ENCODE data around the gene MOB2.

DNA sequence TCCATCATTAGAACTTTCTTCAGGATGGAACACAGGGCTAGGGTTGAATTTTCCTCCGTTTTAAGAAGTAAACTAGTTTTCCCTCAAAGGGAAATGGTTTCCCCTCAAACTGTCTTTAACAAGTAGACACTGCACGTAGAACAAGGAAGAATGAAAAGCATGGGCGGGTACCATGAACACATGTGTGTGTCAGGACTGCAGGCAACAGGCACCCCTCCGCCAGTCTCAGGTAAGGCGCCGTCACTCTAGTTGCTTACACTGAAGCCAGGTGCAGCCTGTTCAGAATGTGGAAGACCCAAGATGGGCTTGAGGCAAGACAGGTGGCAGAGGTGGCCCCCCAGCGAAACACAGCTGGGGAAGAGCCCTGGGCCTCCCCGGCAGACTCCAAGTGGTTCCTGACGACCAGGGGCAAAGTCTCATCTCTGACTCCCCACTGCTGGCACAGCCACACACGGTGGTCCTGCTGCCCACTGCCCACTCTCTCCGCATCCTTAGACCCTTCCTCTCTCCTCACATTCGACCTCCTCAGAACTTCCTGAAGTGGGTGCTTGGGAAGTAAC is 25.4 kb upstream of the MOB2 start:
- TF ChIP-seq, protein P1, sequence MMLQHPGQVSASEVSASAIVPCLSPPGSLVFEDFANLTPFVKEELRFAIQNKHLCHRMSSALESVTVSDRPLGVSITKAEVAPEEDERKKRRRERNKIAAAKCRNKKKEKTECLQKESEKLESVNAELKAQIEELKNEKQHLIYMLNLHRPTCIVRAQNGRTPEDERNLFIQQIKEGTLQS (IDR thresholded peaks at IDR 0.05): no peak
- TF ChIP-seq, protein P2, sequence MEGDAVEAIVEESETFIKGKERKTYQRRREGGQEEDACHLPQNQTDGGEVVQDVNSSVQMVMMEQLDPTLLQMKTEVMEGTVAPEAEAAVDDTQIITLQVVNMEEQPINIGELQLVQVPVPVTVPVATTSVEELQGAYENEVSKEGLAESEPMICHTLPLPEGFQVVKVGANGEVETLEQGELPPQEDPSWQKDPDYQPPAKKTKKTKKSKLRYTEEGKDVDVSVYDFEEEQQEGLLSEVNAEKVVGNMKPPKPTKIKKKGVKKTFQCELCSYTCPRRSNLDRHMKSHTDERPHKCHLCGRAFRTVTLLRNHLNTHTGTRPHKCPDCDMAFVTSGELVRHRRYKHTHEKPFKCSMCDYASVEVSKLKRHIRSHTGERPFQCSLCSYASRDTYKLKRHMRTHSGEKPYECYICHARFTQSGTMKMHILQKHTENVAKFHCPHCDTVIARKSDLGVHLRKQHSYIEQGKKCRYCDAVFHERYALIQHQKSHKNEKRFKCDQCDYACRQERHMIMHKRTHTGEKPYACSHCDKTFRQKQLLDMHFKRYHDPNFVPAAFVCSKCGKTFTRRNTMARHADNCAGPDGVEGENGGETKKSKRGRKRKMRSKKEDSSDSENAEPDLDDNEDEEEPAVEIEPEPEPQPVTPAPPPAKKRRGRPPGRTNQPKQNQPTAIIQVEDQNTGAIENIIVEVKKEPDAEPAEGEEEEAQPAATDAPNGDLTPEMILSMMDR (IDR thresholded peaks at IDR 0.05; ENCODE audit: low read depth, low read length, missing input control): no peak
- no peak for TF ChIP-seq MAX (IDR thresholded peaks at IDR 0.05)
- no peak for TF ChIP-seq YY1 (IDR thresholded peaks at IDR 0.05)
- TF ChIP-seq, protein P3, sequence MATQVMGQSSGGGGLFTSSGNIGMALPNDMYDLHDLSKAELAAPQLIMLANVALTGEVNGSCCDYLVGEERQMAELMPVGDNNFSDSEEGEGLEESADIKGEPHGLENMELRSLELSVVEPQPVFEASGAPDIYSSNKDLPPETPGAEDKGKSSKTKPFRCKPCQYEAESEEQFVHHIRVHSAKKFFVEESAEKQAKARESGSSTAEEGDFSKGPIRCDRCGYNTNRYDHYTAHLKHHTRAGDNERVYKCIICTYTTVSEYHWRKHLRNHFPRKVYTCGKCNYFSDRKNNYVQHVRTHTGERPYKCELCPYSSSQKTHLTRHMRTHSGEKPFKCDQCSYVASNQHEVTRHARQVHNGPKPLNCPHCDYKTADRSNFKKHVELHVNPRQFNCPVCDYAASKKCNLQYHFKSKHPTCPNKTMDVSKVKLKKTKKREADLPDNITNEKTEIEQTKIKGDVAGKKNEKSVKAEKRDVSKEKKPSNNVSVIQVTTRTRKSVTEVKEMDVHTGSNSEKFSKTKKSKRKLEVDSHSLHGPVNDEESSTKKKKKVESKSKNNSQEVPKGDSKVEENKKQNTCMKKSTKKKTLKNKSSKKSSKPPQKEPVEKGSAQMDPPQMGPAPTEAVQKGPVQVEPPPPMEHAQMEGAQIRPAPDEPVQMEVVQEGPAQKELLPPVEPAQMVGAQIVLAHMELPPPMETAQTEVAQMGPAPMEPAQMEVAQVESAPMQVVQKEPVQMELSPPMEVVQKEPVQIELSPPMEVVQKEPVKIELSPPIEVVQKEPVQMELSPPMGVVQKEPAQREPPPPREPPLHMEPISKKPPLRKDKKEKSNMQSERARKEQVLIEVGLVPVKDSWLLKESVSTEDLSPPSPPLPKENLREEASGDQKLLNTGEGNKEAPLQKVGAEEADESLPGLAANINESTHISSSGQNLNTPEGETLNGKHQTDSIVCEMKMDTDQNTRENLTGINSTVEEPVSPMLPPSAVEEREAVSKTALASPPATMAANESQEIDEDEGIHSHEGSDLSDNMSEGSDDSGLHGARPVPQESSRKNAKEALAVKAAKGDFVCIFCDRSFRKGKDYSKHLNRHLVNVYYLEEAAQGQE (IDR thresholded peaks at IDR 0.05): no peak
- no peak for TF ChIP-seq GABPA (IDR thresholded peaks at IDR 0.05 in 1 of 2, conservative IDR thresholded peaks at IDR 0.05 in 1 of 2)

All from liver (tissue), 3 donors.